ENCODE measurements around the gene SLC23A2. TPM values are rescaled to one million over a fixed set of nuclear protein-coding genes. Genes with fewer than 3 reads are reported as not detected.
A peak's percentile ranks its signal among the peaks of the same experiment; 100 is the strongest.

The SLC23A2 gene
- total RNA-seq, 4 donors from 2014 or later = 10.5 to 29.0 (median 20.4) TPM

- DNase-seq (ENCODE audit: low spot score in 2 of 2) = no peak
- H3K27ac ChIP-seq = no peak overlapping the region
- H3K36me3 ChIP-seq = peaks cover 68% of the 10 kb centered on the region
- H3K9me3 ChIP-seq = no peaks in the 10 kb centered on the region
- H3K27me3 ChIP-seq = no peaks in the 10 kb centered on the region
- no peaks in the 10 kb centered on the region for H3K4me1 ChIP-seq
- 93% methylated on average over 14 of the region's 14 CpGs for WGBS
- no peak for TF ChIP-seq POLR2A (IDR thresholded peaks at IDR 0.05)
- no peak overlapping the region for H3K4me3 ChIP-seq
Observed at GRCh38 chr20:4855555-4855954, 145.8 kb downstream of the SLC23A2 start.

GRCh38 chr20:4855097-4855496 lies 146.2 kb downstream of the SLC23A2 start:
- no peaks in the 10 kb centered on the region for H3K27me3 ChIP-seq
- no peak for DNase-seq (ENCODE audit: low spot score in 2 of 2)
- H3K4me3 ChIP-seq = no peak overlapping the region
- peaks cover 64% of the 10 kb centered on the region for H3K36me3 ChIP-seq
- 88% methylated on average over 9 of the region's 12 CpGs for WGBS
- H3K27ac ChIP-seq = no peak overlapping the region
- H3K9me3 ChIP-seq = no peaks in the 10 kb centered on the region
- no peak for TF ChIP-seq POLR2AphosphoS5 (IDR thresholded peaks at IDR 0.05)
- no peak for TF ChIP-seq POLR2A (IDR thresholded peaks at IDR 0.05)
- TF ChIP-seq EP300 (IDR thresholded peaks at IDR 0.05) = no peak
- TF ChIP-seq, protein P1, sequence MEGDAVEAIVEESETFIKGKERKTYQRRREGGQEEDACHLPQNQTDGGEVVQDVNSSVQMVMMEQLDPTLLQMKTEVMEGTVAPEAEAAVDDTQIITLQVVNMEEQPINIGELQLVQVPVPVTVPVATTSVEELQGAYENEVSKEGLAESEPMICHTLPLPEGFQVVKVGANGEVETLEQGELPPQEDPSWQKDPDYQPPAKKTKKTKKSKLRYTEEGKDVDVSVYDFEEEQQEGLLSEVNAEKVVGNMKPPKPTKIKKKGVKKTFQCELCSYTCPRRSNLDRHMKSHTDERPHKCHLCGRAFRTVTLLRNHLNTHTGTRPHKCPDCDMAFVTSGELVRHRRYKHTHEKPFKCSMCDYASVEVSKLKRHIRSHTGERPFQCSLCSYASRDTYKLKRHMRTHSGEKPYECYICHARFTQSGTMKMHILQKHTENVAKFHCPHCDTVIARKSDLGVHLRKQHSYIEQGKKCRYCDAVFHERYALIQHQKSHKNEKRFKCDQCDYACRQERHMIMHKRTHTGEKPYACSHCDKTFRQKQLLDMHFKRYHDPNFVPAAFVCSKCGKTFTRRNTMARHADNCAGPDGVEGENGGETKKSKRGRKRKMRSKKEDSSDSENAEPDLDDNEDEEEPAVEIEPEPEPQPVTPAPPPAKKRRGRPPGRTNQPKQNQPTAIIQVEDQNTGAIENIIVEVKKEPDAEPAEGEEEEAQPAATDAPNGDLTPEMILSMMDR (IDR thresholded peaks at IDR 0.05) = no peak
- H3K4me1 ChIP-seq = no peaks in the 10 kb centered on the region

GRCh38 chr20:4854561-4854901 lies 146.8 kb downstream of the SLC23A2 start:
- TF ChIP-seq, protein P1 (IDR thresholded peaks at IDR 0.05) = no peak
- no peak for TF ChIP-seq POLR2A (IDR thresholded peaks at IDR 0.05)
- TF ChIP-seq EP300 (IDR thresholded peaks at IDR 0.05) = no peak
- no peak for TF ChIP-seq POLR2AphosphoS5 (IDR thresholded peaks at IDR 0.05)
- no peaks in the 10 kb centered on the region for H3K27me3 ChIP-seq
- 94% methylated on average over 4 of the region's 4 CpGs for WGBS
- H3K4me1 ChIP-seq = no peaks in the 10 kb centered on the region
- DNase-seq (ENCODE audit: low spot score in 2 of 2) = peak in 1 of 2 donors; percentile 52
- H3K4me3 ChIP-seq = no peak overlapping the region
- no peaks in the 10 kb centered on the region for H3K9me3 ChIP-seq
- no peak overlapping the region for H3K27ac ChIP-seq
- peaks cover 58% of the 10 kb centered on the region for H3K36me3 ChIP-seq

GRCh38 chr20:4853757-4854560 lies 147.4 kb downstream of the SLC23A2 start:
- Histone ChIP-seq H3K4me1 (no peaks in the 10 kb centered on the region), H3K9me3 (no peaks in the 10 kb centered on the region), H3K4me3 (no peak overlapping the region), H3K27ac (no peak overlapping the region), H3K36me3 (peaks cover 52% of the 10 kb centered on the region), H3K27me3 (no peaks in the 10 kb centered on the region)
- 92% methylated on average over 9 of the region's 9 CpGs for WGBS
- DNase-seq (ENCODE audit: low spot score in 2 of 2) = peak in 1 of 2 donors; percentile 50
- TF ChIP-seq EP300 (IDR thresholded peaks at IDR 0.05) (no peak), POLR2AphosphoS5 (IDR thresholded peaks at IDR 0.05) (no peak), POLR2A (IDR thresholded peaks at IDR 0.05) (no peak)
- TF ChIP-seq, protein P1 (IDR thresholded peaks at IDR 0.05) = no peak

DNA sequence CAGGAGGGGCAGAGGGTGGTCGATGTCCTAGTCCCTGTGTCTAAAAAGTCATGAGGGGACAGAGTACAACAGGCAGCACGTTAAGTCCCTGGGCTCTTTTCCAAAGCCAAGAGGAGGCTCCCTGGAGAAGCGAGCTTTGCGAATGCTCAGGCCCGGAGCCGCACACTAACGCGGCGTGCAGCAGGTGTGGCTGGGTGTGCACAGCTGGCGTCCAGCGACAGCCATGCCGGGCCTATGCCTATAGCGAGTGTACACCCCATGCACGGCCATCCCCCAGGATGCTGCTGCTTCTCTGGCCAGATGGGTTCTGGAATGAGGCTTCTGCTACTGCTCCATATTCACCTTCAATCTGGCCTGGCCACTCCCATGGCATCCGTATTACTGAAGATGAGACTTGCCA lies 148.3 kb downstream of the SLC23A2 start:
- H3K4me3 ChIP-seq = no peak overlapping the region
- peaks cover 43% of the 10 kb centered on the region for H3K36me3 ChIP-seq
- no peaks in the 10 kb centered on the region for H3K9me3 ChIP-seq
- H3K4me1 ChIP-seq = no peaks in the 10 kb centered on the region
- H3K27ac ChIP-seq = no peak overlapping the region
- TF ChIP-seq, protein P1 (IDR thresholded peaks at IDR 0.05) = no peak
- no peak for TF ChIP-seq EP300 (IDR thresholded peaks at IDR 0.05)
- TF ChIP-seq POLR2AphosphoS5 (IDR thresholded peaks at IDR 0.05) = no peak
- TF ChIP-seq POLR2A (IDR thresholded peaks at IDR 0.05) = no peak
- DNase-seq (ENCODE audit: low spot score in 2 of 2) = peak in 1 of 2 donors; percentile 60
- WGBS = 90% methylated on average over 15 of the region's 15 CpGs
- no peaks in the 10 kb centered on the region for H3K27me3 ChIP-seq

All from suprapubic skin (tissue), 4 donors.